ENCODE results near the gene WDFY1.

DNA sequence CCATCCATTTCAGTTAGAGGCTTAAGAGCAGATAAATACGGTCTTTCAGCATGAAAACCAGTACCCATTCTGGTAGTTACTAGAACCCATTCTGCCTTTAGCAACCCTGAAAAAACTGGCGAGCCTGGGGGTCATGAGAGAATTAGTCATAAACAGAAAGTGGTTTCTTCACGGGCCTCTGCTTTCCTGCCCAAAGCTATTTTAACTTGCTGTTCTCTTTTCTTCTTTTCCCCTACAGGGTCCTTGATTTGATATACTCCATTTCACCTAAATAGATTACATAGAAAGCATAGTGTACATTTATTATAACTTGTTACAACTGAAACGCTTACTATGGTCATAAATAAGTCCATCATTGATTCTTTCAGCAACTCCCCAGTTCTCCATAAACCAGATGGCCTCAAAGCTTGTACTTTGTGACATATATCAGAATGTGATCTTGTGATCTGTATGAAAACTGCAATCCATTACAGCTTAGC is 48.3 kb downstream of the WDFY1 start:
- TF ChIP-seq CTCF (IDR thresholded peaks at IDR 0.05) (no peak), POLR2A (IDR thresholded peaks at IDR 0.05) (no peak)

Data from adrenal gland (tissue), 5 donors.